GM21447 (cell line): ENCODE measurements around the gene OR4D9.
"Not testable (repeated sequence)": the region's sequence is repeated elsewhere in the genome, so short reads cannot be mapped to it uniquely, and the experiment has no call there.

Source experiments
- ATAC-seq: cut with Tn5 transposase; IDR thresholded peaks from one replicate; pipeline ENCODE4 v1.9.1; 2021; ENCODE audit not compliant: unreplicated experiment

Gene OR4D9

DNA sequence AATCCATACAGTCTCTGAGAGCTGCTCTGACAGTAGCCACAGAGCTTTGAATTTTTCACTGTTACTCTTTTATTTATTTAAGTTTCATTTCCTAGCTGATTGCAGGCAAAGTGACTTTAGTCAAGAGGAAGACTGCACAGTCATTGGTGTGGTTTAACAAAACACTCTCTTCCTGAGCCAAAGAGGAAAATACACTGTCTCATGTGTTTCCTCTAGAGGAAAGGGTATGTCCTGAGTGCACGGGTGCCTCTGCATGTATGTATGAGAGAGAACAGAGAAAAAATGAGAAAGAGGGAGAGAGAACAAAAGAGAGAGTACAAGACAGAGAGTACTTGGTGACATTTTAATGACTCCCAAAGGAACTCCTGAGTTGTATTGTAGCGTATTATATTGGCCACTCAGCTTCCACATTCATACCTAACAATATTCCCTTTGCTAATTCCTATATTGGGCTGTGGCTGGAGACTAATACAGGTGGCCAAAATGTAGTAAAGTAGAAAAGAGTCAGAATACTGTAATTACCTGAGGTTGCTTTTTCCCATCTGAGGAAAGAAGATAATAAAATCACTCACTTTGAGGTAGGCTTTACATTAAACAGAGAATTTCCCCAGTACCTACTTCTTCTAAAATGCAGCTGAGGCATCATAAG lies at the start of gene OR4D9:
TSS of gene OR4D9 (plus strand) at position 599 of the 649 bp plus-strand sequence. CDS start 3,374 bp downstream, outside the sequence.
- ATAC-seq: no peak

DNA sequence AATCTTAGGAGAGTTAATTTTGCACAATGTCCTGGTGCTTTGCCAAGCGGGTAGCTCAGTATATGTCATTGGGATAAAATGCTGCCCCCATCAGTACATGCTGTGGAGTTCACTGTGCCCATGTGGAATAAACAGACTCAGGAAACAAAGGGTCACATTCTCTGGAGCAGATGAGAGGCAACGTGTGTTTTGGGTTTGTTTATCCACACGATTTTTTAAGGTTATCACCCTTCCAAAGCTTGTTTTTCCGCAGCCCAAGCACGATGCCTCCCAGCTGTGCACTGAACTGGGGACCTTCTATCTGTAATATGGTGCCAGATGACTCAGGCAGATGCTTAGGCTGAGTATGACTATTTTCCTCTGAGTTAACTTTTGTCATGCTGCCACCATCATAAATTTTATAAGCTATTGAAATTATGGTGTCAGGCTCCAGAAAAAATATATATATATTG lies 48.1 kb upstream of the OR4D9 start:
- no peak for ATAC-seq

DNA sequence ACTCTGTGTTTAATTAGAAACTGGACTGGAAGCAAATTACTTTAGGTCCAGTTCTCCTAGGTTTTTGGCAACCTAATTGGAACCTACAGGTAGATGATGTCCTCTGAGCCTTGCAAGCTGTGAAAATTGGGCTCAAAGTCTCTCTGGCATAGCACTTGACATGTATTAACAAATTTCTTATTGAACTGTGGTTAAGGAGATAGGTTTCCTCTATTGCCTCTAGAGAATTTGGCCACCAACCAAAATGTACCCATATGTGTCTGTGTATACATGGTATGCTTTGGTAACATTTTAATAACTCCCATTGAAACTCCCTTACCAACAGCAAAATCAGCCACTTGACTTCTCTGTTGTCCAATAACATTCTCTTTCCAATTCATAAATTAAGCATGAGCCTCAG lies 38.3 kb upstream of the OR4D9 start, which contains the start of gene OR4D10:
TSS of gene OR4D10 (plus strand) at position 301 of the 400 bp plus-strand sequence. CDS start 4,115 bp downstream, outside the sequence.
- no peak for ATAC-seq

- ATAC-seq: no peak
Measured at GRCh38 chr11:59475176-59475575, 36.2 kb upstream of the OR4D9 start.

GRCh38 chr11:59479906-59480305 lies 31.4 kb upstream of the OR4D9 start:
- ATAC-seq: no peak

GRCh38 chr11:59480359-59480758 lies 31.0 kb upstream of the OR4D9 start:
- ATAC-seq: no peak

- ATAC-seq: no peak
Measured at GRCh38 chr11:59501931-59502330, 9.4 kb upstream of the OR4D9 start.

GRCh38 chr11:59503276-59503675 lies 8.1 kb upstream of the OR4D9 start, which contains the start of gene OR4D11:
Gene OR4D11 (plus strand): TSS chr11:59503576. CDS start chr11:59503576, 0 bp downstream.
- no peak for ATAC-seq

DNA sequence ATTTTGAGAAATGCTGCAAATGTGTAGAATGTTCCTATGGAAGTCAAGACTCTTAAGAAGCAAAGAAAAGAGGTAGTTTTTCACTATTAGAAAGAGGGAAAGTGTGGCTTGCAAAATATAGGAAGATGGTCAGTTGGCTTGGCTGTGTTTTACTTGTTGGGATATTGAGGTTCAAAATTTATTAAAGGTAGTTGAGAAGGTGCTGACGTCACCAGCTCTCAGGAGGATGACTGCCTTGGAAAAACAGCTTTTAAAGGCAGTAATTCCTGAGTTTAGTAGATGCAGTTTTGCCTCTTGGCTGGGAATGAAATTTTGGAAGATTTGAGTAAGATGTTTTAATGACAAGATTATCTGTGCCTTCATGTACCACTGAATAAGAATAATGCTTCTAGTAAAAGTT lies 336 bp downstream of the OR4D9 start:
- no peak for ATAC-seq

GRCh38 chr11:59520139-59520538 lies 8.8 kb downstream of the OR4D9 start:
- not testable (repeated sequence) for ATAC-seq

DNA sequence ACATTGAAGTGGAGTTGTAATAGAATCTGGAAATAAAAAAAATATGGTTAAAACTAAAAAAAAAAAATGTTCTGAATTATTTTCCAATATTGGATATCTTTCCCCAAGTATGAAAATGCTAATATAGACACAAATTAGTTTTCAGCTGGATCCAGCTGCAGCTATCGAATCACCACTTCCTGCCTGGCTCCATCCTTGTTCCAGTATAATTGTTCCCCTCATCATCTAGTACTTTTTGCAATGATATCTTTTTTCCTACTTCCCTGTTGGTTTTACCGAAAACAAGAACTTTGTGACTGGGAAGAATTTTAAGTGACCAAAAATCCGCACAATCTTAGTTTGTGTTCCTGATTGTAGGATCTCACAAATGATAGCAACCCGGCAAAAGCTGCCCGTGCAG lies 9.4 kb downstream of the OR4D9 start:
- ATAC-seq: no peak

DNA sequence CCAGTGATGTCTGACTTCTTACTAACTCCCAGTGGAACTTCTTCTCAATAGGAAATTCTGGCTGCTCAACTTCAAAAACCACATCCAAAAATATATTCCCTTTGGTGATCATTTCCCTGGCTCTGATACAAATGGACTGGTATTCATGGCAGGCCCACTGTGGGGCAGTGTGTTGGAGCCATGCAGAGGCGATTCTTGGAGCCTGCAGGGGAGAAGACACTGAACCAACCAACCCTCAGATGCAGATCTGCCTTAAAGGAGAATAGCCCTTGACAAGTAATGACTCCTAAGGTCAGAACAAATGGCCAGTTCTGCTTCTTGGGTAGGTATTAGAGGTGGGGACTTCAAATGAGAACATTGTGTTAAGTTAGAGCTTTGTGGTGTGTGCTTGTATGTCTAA lies 12.2 kb downstream of the OR4D9 start:
- ATAC-seq: no peak

DNA sequence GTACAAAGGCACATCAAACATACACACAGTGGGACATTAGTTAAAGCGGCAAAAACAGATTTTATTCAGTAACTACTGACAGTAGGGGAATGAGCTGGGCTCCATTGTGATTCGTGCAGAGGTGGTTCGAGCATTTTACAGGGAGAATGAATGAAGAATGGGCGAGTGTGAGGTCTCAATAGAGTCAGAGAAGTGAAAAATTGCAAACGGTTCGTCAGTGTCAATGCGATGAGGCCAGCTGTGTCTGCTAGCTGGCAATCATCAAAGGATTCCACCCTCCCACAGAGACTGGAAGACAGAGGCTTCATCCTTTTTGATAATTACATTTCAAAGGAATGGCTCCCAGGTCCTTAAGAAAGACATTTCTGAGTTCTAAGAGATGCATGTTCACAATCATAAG lies 17.4 kb downstream of the OR4D9 start:
- no peak for ATAC-seq

DNA sequence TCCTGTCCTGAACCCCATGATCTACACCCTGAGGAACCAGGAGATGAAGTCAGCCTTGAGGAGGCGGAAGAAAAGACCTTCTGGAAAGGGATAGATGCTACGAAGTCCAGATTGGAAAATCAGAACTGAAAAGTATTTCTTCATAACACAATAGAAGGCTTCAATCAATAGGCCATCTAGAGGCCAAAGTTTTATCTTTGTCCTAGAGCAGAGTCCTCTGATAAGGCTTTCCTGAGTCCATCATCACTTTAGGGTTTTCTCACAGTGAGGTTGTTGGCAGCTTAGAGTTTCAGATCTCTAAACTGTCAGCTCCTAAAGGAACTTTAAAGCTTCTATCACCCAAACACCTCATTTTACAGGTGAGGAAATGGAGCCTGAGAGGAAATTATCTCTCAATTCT lies 21.3 kb downstream of the OR4D9 start:
- no peak for ATAC-seq

- ATAC-seq: no peak
Measured at GRCh38 chr11:59534676-59535075, 23.3 kb downstream of the OR4D9 start.

DNA sequence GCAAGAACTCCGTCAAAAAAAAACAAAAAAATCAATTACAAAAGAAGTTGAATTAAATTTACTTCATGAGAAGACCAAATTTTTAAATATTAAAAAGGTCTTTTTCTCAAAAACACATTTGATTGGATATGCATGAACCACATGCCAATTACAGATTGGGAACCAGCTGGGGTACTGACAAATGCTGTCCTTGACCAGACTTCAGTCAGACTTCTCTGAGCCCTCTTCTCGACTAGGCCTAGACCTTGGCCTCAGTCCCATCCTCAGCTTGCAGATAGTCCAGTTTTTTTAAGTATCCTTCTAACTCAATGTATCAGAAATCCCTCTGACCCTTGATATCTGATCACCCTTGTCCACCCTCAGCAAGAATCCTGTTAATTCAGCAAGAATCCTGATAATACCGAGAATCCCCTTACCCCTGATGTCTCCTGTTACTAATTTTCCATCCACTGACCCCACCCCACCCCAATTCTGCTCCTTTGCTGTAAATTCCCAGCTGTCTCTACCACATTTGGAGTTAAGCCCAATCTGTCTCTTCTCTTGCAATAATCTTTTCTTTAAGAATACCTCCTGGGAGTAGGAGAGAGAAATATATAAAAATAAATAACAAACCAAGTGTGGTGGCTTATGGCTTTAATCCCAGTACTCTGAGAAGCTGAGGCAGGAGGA lies 30.9 kb downstream of the OR4D9 start:
- no peak for ATAC-seq

DNA sequence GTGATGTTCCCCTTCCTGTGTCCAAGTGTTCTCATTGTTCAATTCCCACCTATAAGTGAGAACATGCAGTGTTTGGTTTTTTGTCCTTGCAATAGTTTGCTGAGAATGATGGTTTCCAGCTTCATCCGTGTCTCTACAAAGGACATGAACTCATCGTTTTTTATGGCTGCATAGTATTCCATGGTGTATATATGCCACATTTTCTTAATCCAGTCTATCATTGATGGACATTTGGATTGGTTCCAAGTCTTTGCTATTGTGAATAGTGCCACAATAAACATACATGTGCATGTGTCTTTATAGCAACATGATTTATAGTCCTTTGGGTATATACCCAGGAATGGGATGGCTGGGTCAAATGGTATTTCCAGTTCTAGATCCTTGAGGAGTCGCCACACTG lies 32.4 kb downstream of the OR4D9 start:
- ATAC-seq: not testable (repeated sequence)

DNA sequence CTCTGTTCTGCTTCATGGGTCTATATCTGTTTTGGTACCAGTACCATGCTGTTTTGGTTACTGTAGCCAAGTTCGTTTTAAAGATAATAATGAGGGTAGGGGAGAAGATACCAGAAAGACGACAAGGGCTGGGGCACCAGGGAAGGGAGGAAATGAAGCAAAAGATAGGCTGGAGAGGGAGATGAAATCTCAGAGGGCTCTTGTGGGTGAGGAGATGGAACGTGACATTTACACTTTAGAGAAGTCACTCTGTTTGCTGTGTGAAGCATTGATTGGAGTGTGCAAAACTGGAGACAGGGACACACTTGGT lies 33.5 kb downstream of the OR4D9 start:
- no peak for ATAC-seq

DNA sequence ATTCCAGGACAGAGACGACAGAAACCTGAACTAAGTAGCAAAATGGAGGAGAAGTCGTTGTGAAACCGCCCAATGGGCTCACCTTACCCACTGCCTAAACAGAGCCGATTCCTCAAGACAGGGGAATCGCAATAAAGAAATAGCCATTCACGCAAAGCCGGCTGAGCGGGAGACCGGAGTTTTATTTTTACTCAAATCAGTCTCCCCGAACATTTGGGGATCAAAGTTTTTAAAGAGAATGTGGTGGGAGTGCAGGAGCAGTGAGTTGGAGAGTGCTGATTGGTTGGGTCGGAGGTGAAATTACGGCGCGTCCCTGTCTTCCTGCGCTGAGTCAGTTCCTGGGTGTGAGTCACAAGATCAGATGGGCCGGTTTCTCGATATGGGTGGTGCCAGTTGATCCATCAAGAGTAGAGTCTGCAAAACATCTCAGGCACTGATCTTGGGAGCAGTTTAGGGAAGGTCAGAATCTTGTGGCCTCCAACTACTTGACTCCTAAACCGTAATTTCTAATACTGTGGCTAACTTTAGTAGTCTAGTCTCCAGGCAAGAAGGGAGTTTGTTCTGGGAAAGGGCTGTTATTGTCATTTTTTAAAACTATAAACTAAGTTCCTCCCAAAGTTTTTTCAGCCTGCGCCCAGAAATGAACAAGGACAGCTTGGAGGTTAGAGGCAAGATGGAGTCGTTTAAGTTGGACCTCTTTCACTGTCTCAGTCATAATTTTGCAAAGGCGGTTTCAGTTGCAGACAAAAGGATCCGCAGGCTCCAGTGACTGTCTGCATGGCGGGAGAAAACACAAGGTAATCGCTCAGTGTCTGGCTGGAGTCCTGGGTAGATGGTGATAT lies 34.1 kb downstream of the OR4D9 start:
- ATAC-seq: no peak

DNA sequence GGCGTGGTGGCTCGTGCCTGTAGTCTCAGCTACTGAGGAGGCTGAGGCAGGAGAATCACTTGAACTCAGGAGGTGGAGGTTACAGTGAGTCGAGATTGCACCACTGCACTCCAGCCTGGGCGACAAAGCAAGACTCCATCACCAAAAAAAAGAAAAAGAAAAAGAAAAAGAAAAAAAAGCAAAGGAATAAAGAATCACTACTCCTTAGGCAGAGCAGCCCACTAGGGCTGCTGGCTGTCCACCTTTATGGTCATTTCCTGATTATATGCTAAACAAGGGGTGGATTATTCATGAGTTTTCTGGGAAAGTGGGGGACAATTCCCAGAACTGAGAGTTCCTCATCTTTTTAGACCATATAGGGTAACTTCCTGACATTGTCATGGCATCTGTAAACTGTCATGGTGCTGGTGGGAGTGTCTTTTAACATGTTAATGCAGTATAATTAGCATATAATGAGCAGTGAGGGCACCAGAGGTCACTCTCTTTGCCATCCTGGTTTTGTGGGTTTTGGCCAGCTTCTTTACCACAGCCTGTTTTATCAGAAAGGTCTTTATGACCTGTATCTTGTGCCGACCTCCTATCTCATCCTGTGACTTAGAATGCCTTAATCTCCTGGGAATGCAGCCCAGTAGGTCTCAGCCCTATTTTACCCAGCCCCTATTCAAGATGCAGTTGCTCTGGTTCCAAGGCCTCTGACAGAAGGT lies 36.4 kb downstream of the OR4D9 start:
- ATAC-seq: not testable (repeated sequence)

DNA sequence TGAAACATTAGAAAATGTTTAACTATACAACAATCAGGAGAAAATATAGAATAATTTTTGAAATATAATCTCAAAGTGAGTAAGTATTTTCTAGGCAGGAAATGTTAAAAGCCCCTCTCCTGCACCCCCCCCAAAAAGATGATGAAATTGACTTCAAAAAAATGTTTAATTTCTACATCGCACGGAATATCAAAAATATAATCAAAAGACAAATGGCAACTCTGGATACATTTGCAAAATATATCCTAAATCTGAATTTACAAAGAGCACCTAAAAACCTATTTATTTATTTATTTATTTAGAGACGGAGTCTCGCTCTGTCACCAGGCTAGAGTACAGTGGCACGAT lies 36.9 kb downstream of the OR4D9 start:
- no peak for ATAC-seq
